COLO829 (cell line): ENCODE results near the gene EVI5.

Experiments used
- DNase-seq: peaks from one replicate; pipeline ENCODE4 v3.0.0; 2012; ENCODE audit warnings: low spot score

The EVI5 gene

DNA sequence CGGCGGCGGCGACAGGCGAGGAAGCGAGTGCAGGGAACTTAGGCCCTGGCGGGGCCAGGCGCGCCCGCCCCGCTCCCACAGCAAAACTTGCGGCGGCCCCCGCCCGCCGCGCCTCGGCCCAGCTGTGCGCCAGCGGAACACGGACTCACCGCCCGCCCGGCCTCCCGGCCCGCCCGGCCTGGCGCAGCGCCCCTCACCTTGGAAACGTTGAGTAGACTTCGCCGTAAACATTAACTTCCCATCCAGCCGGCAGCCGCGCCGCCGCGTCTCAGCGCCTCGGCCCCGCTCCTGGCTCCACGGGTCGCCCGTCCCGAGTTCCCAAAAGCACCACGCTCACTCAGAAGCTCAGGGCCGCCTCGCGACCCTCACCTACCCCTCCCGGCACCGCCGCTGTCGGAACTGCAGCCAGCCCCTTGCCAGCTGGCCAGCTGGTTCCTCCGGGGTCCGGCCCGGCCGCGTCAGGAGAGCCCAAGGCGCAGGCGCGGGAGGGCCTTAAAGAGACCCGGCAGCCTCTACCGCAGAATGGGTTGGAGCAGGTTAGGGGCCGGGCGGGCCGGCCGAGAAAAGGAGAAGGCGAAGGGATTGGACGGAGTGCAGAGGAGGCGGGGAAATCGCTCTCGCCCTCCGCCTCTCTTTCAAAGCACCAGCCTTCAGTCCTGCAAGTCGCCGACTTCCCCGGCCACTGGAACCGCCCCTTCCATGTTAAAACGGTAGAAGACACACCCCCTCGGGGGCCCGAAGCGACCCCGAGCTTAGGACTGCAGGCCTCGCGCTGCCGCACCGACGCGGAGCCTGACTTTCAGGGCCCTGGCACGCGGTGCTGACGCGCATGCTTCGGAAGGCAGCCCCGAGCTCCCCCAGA, at the start of gene EVI5:
Gene EVI5, minus strand, starts transcription at position 470 of the 862 bp plus-strand sequence. CDS start 48,562 bp downstream, outside the sequence.
- DNase-seq = peak; percentile 79

DNA sequence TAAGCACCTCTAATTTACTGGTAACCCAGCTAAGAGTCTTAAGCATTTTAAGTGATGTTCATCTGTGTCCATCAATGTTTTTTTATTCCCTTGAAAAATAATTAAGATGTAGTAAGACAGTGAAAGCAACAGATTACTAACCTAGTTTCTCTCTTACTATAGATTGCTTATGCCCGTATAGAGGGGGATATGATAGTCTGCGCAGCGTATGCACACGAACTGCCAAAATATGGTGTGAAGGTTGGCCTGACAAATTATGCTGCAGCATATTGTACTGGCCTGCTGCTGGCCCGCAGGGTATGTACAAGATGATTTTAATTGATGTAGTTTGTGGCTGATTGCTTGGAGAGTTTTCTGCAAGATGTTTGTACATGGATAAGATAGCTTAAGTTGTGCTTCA, 49.7 kb upstream of the EVI5 start:
- no peak for DNase-seq

- DNase-seq = no peak
These were observed 48.9 kb upstream of the EVI5 start for GRCh38 chr1:92833840-92834239.

DNA sequence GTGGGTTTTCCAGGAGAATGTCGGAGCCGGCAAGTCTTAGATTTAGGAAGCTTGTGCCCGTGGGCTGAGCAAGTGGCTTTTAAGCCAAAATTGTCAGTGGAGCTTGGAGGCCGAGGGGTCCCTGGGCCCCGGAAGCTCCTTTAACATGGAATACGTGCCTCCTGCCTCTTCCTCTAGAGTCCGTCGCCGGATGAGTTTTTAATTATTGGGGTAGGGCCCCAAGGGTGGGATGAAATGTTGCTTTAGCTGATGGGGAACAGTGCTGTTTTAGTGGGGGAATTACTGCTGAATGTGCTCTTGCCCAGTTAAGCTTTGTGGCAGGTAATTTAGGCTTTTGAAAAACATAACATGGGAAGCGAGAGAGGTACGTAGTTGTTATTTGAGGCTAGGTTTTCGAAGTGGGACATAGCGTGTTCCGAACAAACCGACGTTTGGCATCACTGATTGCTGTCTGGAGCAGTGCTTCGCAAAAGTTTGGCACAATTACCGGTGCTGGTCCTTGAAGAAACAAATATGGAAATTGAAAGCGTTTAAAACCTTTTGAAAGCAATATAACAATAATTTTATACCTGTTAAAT, 47.7 kb upstream of the EVI5 start:
- no peak for DNase-seq

- DNase-seq = peak; percentile 95
These were observed 47.0 kb upstream of the EVI5 start, which contains the start of gene RPL5 for GRCh38 chr1:92831762-92832536. RPL5 (plus strand) TSS chr1:92832040; CDS start chr1:92832115, 75 bp downstream.

DNA sequence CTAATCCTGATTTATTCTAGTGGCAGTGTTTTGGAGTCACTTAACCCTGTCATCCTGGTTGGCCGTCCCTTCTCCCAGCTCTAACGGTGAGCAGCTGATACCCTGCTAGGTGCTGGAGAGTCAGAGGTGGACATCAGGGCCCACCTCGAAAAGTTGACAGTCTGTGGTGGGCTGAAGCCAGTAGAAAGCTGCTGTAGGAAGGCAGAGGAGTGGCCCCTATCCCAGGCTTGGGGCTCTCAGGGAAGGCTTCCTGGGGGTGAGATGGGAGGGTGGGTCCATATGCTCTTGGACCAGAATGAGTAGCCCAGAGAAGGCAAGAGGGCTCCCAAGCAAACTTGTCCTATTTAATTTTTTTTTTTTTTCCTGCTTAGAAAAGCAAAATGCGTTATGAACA, 46.5 kb upstream of the EVI5 start:
- no peak for DNase-seq

DNA sequence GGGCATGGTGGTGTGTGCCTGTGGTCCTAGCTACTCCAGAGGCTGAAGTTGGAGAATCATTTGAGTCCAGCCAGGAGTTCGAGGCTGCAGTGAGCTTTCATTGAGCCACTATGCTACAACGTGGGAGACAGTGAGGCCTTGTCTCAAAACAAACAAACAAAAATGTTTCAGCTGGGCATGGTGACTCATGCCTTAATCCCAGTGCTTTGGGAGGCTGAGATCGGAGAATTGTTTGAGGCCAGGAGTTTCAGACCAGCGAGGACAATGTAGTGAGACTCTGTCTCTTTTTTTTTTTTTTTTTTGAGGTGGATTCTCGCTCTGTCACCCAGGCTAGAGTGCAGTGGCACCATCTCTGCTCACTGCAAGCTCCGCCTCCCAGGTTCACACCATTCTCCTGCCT, 41.9 kb upstream of the EVI5 start:
- DNase-seq = no peak

- no peak for DNase-seq
These were observed 38.0 kb upstream of the EVI5 start for GRCh38 chr1:92822879-92823278.

DNA sequence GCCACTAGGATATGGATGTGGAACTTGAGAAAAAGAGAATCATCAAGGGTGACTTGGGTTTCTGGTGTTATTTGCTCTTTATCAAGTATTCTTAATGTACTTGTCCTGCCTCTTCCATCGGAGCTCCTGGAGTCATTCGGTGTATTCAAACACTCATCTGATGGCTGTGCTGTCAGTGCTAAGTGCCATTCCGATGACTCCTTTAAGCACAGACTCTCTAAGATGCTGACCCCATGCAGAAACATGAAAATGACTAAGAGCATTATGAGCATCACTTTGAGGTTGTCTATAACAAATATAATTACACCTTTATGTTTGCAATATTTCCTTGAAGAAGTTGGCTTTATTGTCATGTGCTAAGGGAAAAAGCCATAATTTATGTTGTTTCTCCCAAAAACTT, 35.6 kb upstream of the EVI5 start:
- no peak for DNase-seq

- DNase-seq = no peak
These were observed 35.1 kb upstream of the EVI5 start for GRCh38 chr1:92820024-92820423.

GRCh38 chr1:92817986-92818764, 33.3 kb upstream of the EVI5 start:
- no peak for DNase-seq

DNA sequence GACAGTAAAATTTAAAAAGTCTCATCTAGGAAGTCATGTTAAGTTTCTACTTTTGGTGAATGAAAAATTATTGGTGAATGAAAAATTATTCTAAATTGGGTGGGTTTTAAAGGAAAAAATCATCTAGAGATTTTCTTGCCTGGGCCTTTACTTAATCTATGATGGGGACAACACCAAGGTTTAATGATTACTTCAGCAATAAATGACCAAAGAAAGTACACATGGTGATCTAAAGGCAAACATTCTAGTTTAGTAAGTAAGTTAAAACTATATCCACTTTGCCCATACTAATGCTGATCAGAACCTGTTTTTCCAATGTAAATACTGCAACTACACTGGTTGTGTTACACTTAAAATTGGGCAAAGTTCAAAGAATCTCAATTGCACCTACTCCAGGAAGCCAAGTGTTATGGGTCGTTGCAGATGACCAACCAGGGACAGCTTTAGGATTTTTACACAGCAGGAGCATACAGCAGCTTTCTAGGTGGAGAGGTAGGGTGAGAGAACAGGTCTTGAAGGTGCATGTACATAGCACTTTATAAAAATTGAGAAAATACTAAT, 32.3 kb upstream of the EVI5 start:
- DNase-seq = no peak

- no peak for DNase-seq
These were observed 31.8 kb upstream of the EVI5 start for GRCh38 chr1:92816732-92817131.

DNA sequence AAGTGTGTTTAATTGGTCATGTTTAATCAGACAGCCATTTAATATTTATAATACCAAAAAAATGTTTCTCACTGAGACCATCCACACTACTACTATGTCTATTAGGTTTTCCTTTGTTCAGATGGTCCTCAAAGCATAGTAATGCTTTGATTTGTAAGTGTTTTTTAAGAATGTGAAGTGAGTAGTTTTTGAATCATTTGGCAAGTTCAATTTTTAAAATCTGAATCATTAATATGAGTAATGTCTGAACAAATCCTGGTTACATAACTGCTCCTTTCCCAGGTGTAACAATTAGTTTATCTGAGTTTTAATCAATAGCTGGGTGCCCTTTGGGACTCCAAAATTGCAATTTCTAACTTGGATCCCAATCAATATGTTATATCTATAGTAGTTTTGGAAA, 23.5 kb upstream of the EVI5 start:
- no peak for DNase-seq

- no peak for DNase-seq
These were observed 20.3 kb upstream of the EVI5 start for GRCh38 chr1:92805216-92805615.

GRCh38 chr1:92804721-92805201, 19.9 kb upstream of the EVI5 start:
- peak; percentile 83 for DNase-seq

DNA sequence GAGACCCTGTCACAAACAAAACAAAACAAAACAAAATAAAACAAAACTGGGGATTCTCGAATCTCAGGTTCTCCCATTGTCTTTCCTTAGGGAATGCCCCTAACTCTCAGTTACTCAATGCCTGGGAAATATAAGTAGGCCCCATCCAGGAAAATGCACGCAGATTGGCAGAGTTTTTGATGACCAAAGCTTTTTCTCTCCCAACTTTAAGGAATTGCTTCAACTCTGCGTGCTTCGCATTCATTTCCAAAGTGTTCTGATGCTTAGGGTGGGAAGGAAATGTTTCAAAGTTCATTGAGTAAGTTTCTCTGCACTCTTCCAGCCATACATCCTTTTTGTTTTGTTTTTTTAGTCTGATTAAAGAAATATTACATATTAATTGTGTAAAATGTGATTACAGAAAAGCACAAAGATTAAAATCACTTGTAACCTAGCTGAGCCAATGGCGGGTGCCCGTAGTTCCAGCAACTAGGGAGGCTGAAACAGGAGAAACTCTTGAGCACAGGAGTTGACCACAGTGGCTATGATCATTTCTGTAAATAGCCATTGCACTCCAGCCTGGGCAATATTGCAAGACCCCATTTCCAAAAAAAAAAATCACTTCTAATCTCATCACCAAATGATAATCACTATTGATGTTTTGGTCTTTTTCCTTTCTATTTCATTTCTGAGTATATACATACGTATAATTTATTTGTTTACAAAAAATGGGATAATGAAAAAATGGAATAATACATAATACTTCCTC, 18.4 kb upstream of the EVI5 start:
- DNase-seq = no peak

DNA sequence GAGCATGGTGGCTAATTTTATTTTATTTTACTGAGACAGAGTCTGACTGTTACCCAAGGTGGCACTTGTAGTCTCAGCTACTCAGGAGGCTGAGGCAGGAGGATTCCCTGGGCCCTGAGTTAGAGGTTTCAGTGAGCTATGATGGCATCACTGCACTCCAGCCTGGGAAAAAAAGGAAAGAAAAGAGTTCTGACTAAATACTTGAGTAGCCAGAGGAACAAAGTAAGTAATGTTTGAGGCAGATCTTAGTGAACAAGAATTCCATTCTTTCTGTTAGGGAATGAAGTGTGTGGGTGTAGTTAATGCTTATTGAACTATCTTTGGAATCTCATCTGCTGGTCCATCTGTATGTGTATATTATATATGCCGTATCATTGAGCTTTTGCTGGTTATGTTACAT, 13.1 kb upstream of the EVI5 start:
- peak; percentile 82 for DNase-seq

DNA sequence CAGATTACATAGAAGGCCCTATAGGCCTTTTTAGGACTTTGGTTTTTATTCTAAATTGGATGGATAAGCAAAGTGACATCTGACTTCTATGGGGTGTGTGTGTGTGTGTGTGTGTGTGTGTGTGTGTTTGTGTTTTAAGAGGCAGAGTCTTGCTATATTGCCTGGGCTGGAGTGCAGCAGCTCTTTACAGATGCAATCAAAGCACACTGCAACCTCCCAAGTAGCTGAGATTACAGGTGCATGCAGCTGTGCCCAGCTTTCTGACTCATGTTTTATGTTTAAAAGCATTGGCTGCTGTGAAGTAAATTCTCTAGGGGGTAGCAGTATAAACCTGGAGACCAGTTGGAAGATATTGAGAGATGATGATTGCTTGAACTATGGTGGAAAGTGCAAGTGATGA, 12.4 kb upstream of the EVI5 start:
- DNase-seq = no peak

- no peak for DNase-seq
These were observed 10.3 kb upstream of the EVI5 start for GRCh38 chr1:92795166-92795565.

DNA sequence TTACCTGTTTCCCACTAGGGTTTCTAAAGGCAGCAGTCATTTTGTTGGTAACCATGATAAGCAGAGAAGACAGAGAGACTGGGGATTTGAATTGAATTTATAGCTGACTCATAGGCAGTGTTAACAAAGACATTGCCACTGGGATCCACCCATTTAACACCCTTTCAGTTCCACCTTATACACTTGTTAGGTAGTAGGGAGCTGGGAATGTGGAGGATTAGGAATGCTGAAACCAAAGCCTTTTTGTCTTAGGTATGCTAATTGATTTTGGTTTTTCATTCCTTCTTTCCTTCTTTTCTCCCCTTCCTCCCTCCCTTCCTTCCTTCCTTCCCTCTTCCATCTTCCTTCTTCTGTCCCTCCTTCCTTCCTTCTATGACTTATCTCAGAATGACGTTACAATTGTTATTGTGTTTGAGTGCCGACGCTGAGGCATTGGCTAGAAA, 7.5 kb upstream of the EVI5 start:
- DNase-seq = no peak
